CD4-positive, CD25-positive, alpha-beta regulatory T cell (primary cell): ENCODE results near the gene NOC3L. TPM values are rescaled to one million over a fixed set of nuclear protein-coding genes. Genes with fewer than 3 reads are reported as not detected.
"Not testable (repeated sequence)": the region's sequence is repeated elsewhere in the genome, so short reads cannot be mapped to it uniquely, and the experiment has no call there.

Source experiments
- ATAC-seq, 2 donors: fragments of 150-1000 bp; cut with Tn5 transposase; one replicate each; pipeline ENCODE4 v1.10.0; 2021; ENCODE audit warnings: low read depth in 2 of 2, moderate number of reproducible peaks in 2 of 2, moderate library complexity in 1 of 2
- DNase-seq, 3 donors: peaks; one replicate each; pipeline versions ENCODE4 v3.0.0 to v3.0.0-alpha.2; 2012 to 2022; ENCODE audit warnings: mixed read lengths in 1 of 3
- H3K27ac ChIP-seq: one replicate; pipeline ENCODE4 v1.7.0; 2013; ENCODE audit warnings: mild to moderate bottlenecking, low read length; ENCODE audit not compliant: insufficient read depth, poor library complexity, severe bottlenecking
- H3K27me3 ChIP-seq: one replicate; pipeline ENCODE4 v1.7.0; 2013; ENCODE audit warnings: low read length; ENCODE audit not compliant: control insufficient read depth, insufficient read depth
- H3K36me3 ChIP-seq: one replicate; pipeline ENCODE4 v1.7.0; 2013; ENCODE audit warnings: mild to moderate bottlenecking, low read length, moderate library complexity; ENCODE audit not compliant: control insufficient read depth, insufficient read depth
- H3K4me1 ChIP-seq: 2 replicates; pipeline ENCODE4 v1.7.0; 2013; ENCODE audit warnings: mild to moderate bottlenecking, low read length; ENCODE audit not compliant: insufficient read depth, control insufficient read depth, poor library complexity, severe bottlenecking
- H3K4me3 ChIP-seq: one replicate; pipeline ENCODE4 v1.7.0; 2013; ENCODE audit warnings: low read depth, mild to moderate bottlenecking, low read length, moderate library complexity
- H3K9me3 ChIP-seq, 2 experiments: 1 replicate in 1 of 2; 2 replicates in 1 of 2; pipeline ENCODE4 v1.7.0; 2013; ENCODE audit warnings: low read length in 2 of 2, mild to moderate bottlenecking in 1 of 2, moderate library complexity in 1 of 2; ENCODE audit not compliant: control insufficient read depth in 2 of 2
- H3K27ac Mint-ChIP-seq, 3 donors: one replicate each; pipeline ENCODE4 v1.8.0; 2020 to 2022; ENCODE audit warnings: mild to moderate bottlenecking in 3 of 3, mixed read lengths in 3 of 3, moderate library complexity in 2 of 3
- H3K27me3 Mint-ChIP-seq: one replicate; pipeline ENCODE4 v1.8.0; 2022; ENCODE audit warnings: mild to moderate bottlenecking, mixed read lengths
- H3K36me3 Mint-ChIP-seq: one replicate; pipeline ENCODE4 v1.8.0; 2020; ENCODE audit warnings: mixed read lengths
- H3K4me1 Mint-ChIP-seq, 4 donors: one replicate each; pipeline ENCODE4 v1.8.0; 2020 to 2022; ENCODE audit warnings: mixed read lengths in 4 of 4, mild to moderate bottlenecking in 1 of 4
- H3K4me3 Mint-ChIP-seq, 4 donors: one replicate each; pipeline ENCODE4 v1.8.0; 2020 to 2022; ENCODE audit warnings: mild to moderate bottlenecking in 4 of 4, mixed read lengths in 4 of 4, moderate library complexity in 3 of 4
- H3K9me3 Mint-ChIP-seq, 7 donors: one replicate each; pipeline ENCODE4 v1.8.0; 2020 to 2022; ENCODE audit warnings: mixed read lengths in 7 of 7, mild to moderate bottlenecking in 3 of 7, moderate library complexity in 2 of 7
- polyA plus RNA-seq, 4 donors: library from polyadenylated mRNA; unstranded; fragments of 300-500 nt; fragmentation: Illumina TruSeq; gene quantifications; one replicate each; pipeline ENCODE4 v1.2.3, GENCODE V29; 2021
- total RNA-seq: library from RNA; stranded (reverse); gene quantifications from one replicate; pipeline ENCODE4 v1.2.3, GENCODE V29; 2022

The NOC3L gene
- total and polyA plus RNA-seq, 5 donors from 2014 or later = 10.9 to 16.1 (median 12.3) TPM

DNA sequence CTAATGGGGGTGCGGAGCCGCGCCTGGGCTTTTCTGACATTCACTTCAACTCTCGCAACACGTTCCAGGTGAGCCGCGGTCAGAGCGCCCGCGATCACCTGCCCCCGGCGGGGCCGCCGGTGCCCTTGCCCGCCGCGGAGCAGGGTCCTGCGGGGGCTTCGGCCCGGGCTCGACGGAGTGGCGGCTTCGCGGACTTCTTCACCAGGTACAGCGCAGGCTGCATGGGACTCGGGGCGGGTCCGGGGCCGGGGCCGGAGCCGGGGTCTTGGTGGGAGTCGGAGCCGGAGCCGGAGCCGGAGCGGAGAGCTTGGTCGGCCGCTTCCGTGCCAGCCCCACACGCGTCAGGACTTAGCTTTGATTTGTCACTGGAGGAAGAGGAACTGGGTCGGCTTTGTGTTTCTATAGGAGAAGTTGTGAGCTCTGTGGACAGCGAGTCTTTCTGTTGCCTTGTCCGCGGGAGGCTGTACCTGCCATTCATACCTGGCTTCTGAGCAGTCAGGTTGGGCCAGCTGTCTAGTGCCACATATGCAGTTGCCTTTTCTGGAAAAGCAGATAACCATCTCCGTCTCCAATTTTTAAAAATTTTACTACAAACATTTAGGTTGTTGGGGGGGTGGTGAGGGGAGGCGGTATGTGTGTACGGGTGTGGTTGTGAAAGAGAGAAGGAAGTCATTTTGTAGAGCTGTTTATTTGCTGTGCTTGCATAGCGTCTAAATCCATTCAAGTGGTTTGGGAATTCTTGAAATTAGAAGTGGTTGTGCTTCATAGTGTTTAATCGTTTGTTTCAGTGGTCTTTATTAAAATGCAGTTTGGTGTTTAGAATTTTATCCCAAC, 40.9 kb upstream of the NOC3L start:
- H3K27me3 Mint-ChIP-seq = peaks cover 80% of the 10 kb centered on the region
- Histone ChIP-seq H3K9me3 (peaks cover 0 to 1% of the 10 kb centered on the region in 2 experiments), H3K4me3 (peak overlapping the region; percentile 40), H3K27me3 (peaks cover 29% of the 10 kb centered on the region), H3K4me1 (peaks cover 14% of the 10 kb centered on the region), H3K27ac (no peak overlapping the region), H3K36me3 (no peaks in the 10 kb centered on the region)
- DNase-seq (peak in 2 of 3 donors; percentile 13 to 47), ATAC-seq (peak; percentile 48 to 64)
- H3K4me3 Mint-ChIP-seq = peak overlapping the region; percentile 36 to 91 (median 84)
- peak overlapping the region in 1 of 3 donors; percentile 26 for H3K27ac Mint-ChIP-seq
- peaks cover 0 to 18% (median 6%) of the 10 kb centered on the region in 4 donors for H3K4me1 Mint-ChIP-seq
- peaks cover 0 to 7% (median under 1%) of the 10 kb centered on the region in 7 donors for H3K9me3 Mint-ChIP-seq
- peaks cover 4% of the 10 kb centered on the region for H3K36me3 Mint-ChIP-seq

GRCh38 chr10:94402843-94403379, 40.2 kb upstream of the NOC3L start:
- Histone ChIP-seq H3K9me3 (peaks cover 0 to 1% of the 10 kb centered on the region in 2 experiments), H3K27ac (no peak overlapping the region), H3K27me3 (peaks cover 29% of the 10 kb centered on the region), H3K4me1 (peaks cover 14% of the 10 kb centered on the region), H3K4me3 (no peak overlapping the region), H3K36me3 (no peaks in the 10 kb centered on the region)
- H3K4me3 Mint-ChIP-seq = no peak overlapping the region
- H3K9me3 Mint-ChIP-seq = peaks cover 0 to 7% (median 2%) of the 10 kb centered on the region in 7 donors
- no peak overlapping the region for H3K27ac Mint-ChIP-seq
- ATAC-seq (no peak), DNase-seq (peak in 2 of 3 donors; percentile 2 to 5)
- H3K4me1 Mint-ChIP-seq = peaks cover 0 to 18% (median 6%) of the 10 kb centered on the region in 4 donors
- H3K27me3 Mint-ChIP-seq = peaks cover 76% of the 10 kb centered on the region
- H3K36me3 Mint-ChIP-seq = peaks cover 4% of the 10 kb centered on the region

- peaks cover 29% of the 10 kb centered on the region for H3K27me3 ChIP-seq
These were observed 39.6 kb upstream of the NOC3L start, which contains the start of gene TBC1D12 for GRCh38 chr10:94402204-94402842. Gene TBC1D12 (plus strand): TSS chr10:94402541. CDS start chr10:94402614, 73 bp downstream.

DNA sequence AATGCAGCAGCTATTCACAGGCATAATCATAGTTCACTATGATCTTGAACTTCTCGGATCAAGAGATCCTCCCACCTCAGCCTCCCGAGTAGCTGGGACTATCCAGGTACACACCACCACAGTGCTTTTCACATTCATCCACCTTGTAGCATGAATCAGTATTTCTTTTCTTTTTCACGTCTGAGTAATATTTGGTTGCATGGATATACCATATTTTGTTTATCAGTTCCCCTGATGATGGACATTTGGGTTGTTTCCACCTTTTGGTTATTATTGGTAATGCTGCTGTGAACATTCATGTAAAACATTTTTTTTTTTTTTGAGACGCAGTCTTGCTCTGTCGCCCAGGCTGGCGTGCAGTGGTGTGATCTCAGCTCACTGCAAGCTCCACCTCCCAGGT, 36.0 kb upstream of the NOC3L start:
- Histone ChIP-seq H3K27me3 (peaks cover 9% of the 10 kb centered on the region), H3K4me1 (peaks cover 12% of the 10 kb centered on the region), H3K36me3 (no peaks in the 10 kb centered on the region), H3K27ac (no peak overlapping the region), H3K9me3 (no peaks in the 10 kb centered on the region), H3K4me3 (no peak overlapping the region)
- no peak overlapping the region for H3K4me3 Mint-ChIP-seq
- no peak for DNase-seq
- no peak for ATAC-seq
- H3K27me3 Mint-ChIP-seq = peaks cover 46% of the 10 kb centered on the region
- peaks cover 4% of the 10 kb centered on the region for H3K36me3 Mint-ChIP-seq
- no peak overlapping the region for H3K27ac Mint-ChIP-seq
- peaks cover 0 to 15% (median 5%) of the 10 kb centered on the region in 4 donors for H3K4me1 Mint-ChIP-seq
- peaks cover 0 to 4% (median 1%) of the 10 kb centered on the region in 7 donors for H3K9me3 Mint-ChIP-seq

More at GRCh38 chr10:94402204-94402842, 39.6 kb upstream of the NOC3L start, which contains the start of gene TBC1D12:
- no peak within 1 kb of the TSS for H3K4me3 ChIP-seq
- H3K27me3 Mint-ChIP-seq = peaks cover 75% of the 10 kb centered on the region
- no peaks in the 10 kb centered on the region for H3K36me3 ChIP-seq
- peaks cover 4% of the 10 kb centered on the region for H3K36me3 Mint-ChIP-seq
- peak within 1 kb of the TSS in 1 of 3 donors; percentile 77 for H3K27ac Mint-ChIP-seq
- H3K4me1 ChIP-seq = peaks cover 14% of the 10 kb centered on the region
- H3K4me1 Mint-ChIP-seq = peaks cover 0 to 18% (median 6%) of the 10 kb centered on the region in 4 donors
- H3K4me3 Mint-ChIP-seq = peak within 1 kb of the TSS; percentile 50 to 80 (median 74)
- H3K9me3 ChIP-seq = peaks cover 0 to 1% of the 10 kb centered on the region in 2 experiments
- ATAC-seq (peak; percentile 36 to 48), DNase-seq (peak in 2 of 3 donors; percentile 2 to 41)
- H3K27ac ChIP-seq = no peak within 1 kb of the TSS
- peaks cover 0 to 7% (median 2%) of the 10 kb centered on the region in 7 donors for H3K9me3 Mint-ChIP-seq

GRCh38 chr10:94397549-94398370, 35.0 kb upstream of the NOC3L start:
- DNase-seq = no peak

GRCh38 chr10:94392117-94392516, 29.4 kb upstream of the NOC3L start:
- not testable (repeated sequence) for DNase-seq, H3K27me3 ChIP-seq, H3K9me3 ChIP-seq, H3K27ac Mint-ChIP-seq, H3K9me3 Mint-ChIP-seq, H3K36me3 ChIP-seq, ATAC-seq, H3K4me1 ChIP-seq, H3K4me3 Mint-ChIP-seq, H3K4me1 Mint-ChIP-seq, H3K4me3 ChIP-seq, H3K27ac ChIP-seq, H3K36me3 Mint-ChIP-seq
- H3K27me3 Mint-ChIP-seq = peaks cover 11% of the 10 kb centered on the region

More at GRCh38 chr10:94397549-94398370, 35.0 kb upstream of the NOC3L start:
- no peak overlapping the region for H3K4me3 Mint-ChIP-seq
- no peak overlapping the region for H3K27ac Mint-ChIP-seq
- H3K9me3 Mint-ChIP-seq = peaks cover 0 to 3% (median 1%) of the 10 kb centered on the region in 7 donors
- H3K4me3 ChIP-seq = no peak overlapping the region
- no peaks in the 10 kb centered on the region for H3K36me3 ChIP-seq
- peaks cover 5% of the 10 kb centered on the region for H3K4me1 ChIP-seq
- peaks cover 7% of the 10 kb centered on the region for H3K27me3 ChIP-seq
- H3K9me3 ChIP-seq = no peaks in the 10 kb centered on the region
- ATAC-seq = no peak
- peaks cover 4% of the 10 kb centered on the region for H3K36me3 Mint-ChIP-seq
- H3K27me3 Mint-ChIP-seq = peaks cover 41% of the 10 kb centered on the region
- H3K27ac ChIP-seq = no peak overlapping the region
- H3K4me1 Mint-ChIP-seq = peaks cover 0 to 11% (median 3%) of the 10 kb centered on the region in 4 donors

DNA sequence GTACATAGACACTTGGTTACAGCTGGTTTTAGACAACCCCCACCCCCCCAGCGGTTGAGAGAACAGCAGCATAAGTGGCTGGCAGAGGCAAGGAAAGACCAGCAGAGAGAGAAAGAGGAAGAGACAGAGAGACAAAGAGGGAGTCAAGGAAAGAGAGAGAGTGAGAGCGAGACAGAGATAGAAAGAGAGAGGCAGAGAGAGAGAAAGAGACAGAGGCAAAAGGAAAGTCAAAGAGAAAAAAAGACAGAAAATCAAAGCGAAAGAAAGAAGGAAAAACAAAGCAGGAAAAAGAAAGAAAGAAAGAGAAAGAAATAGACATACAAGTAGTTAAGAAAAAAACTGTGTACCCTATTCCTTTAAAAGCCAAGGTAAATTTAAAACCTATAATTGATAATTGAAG, 23.0 kb upstream of the NOC3L start:
- peaks cover 21% of the 10 kb centered on the region for H3K27me3 Mint-ChIP-seq
- H3K4me1 Mint-ChIP-seq, H3K36me3 Mint-ChIP-seq, H3K27me3 ChIP-seq, H3K27ac ChIP-seq, H3K9me3 Mint-ChIP-seq, H3K4me3 Mint-ChIP-seq, H3K36me3 ChIP-seq, H3K4me1 ChIP-seq, H3K9me3 ChIP-seq, H3K27ac Mint-ChIP-seq, H3K4me3 ChIP-seq, DNase-seq, ATAC-seq: not testable (repeated sequence)
